ENCODE data around the gene LATS1.
A peak's percentile ranks its signal among the peaks of the same experiment; 100 is the strongest.
"Not testable (repeated sequence)": the region's sequence is repeated elsewhere in the genome, so short reads cannot be mapped to it uniquely, and the experiment has no call there.

The LATS1 gene

GRCh38 chr6:149751239-149751638 is 33.3 kb upstream of the LATS1 start:
- Histone ChIP-seq H4K20me1 (ENCODE audit: insufficient read depth, low read length) (peaks cover 26% of the 10 kb centered on the region; the same call in 1 of the 2 replicates), H3K4me1 (ENCODE audit: low read length) (peaks cover 10% of the 10 kb centered on the region), H3K9ac (ENCODE audit: low read length) (no peak overlapping the region), H3K4me2 (ENCODE audit: low read length) (0 out of 2 replicates have a peak overlapping the region, but pooled peaks have one; percentile 95), H3K27ac (ENCODE audit: low read length) (no peak overlapping the region), H3K79me2 (ENCODE audit: low read length) (peaks cover 68% of the 10 kb centered on the region), H3K27me3 (ENCODE audit: low read depth, low read length) (no peaks in the 10 kb centered on the region), H3K4me3 (ENCODE audit: low read length) (no peak overlapping the region), H3K36me3 (replicated peaks; ENCODE audit: low read depth, low read length) (no peaks in the 10 kb centered on the region), H3K9me3 (ENCODE audit: insufficient read depth, low read length) (no peaks in the 10 kb centered on the region), H2AFZ (ENCODE audit: low read depth, low read length) (no peak overlapping the region)
- TF ChIP-seq EZH2phosphoT487 (IDR thresholded peaks at IDR 0.05; ENCODE audit: low read depth) = no peak
- TF ChIP-seq CTCF (IDR thresholded peaks at IDR 0.05; ENCODE audit: low read depth, low read length) = no peak

- no peaks in the 10 kb centered on the region for H3K9me3 ChIP-seq (ENCODE audit: insufficient read depth, low read length)
Measured at GRCh38 chr6:149750136-149750609, 32.3 kb upstream of the LATS1 start.

GRCh38 chr6:149749594-149750135 is 31.8 kb upstream of the LATS1 start, which contains the start of gene PCMT1:
Gene PCMT1 (plus strand): TSS chr6:149749741. CDS start chr6:149749902, 161 bp downstream.
- Histone ChIP-seq H2AFZ (ENCODE audit: low read depth, low read length) (no peak within 1 kb of the TSS), H3K9ac (ENCODE audit: low read length) (peak within 1 kb of the TSS; percentile 93), H4K20me1 (ENCODE audit: insufficient read depth, low read length) (peaks cover 21% of the 10 kb centered on the region; the same call in 1 of the 2 replicates), H3K36me3 (replicated peaks; ENCODE audit: low read depth, low read length) (no peaks in the 10 kb centered on the region), H3K4me3 (ENCODE audit: low read length) (peak within 1 kb of the TSS; percentile 99), H3K79me2 (ENCODE audit: low read length) (peaks cover 68% of the 10 kb centered on the region), H3K27me3 (ENCODE audit: low read depth, low read length) (no peaks in the 10 kb centered on the region), H3K4me1 (ENCODE audit: low read length) (peaks cover 15% of the 10 kb centered on the region), H3K4me2 (ENCODE audit: low read length) (peak within 1 kb of the TSS; percentile 95), H3K9me3 (ENCODE audit: insufficient read depth, low read length) (no peaks in the 10 kb centered on the region), H3K27ac (ENCODE audit: low read length) (peak within 1 kb of the TSS; percentile 65)
- TF ChIP-seq EZH2phosphoT487 (IDR thresholded peaks at IDR 0.05; ENCODE audit: low read depth) (no peak), CTCF (IDR thresholded peaks at IDR 0.05; ENCODE audit: low read depth, low read length) (no peak)

More at GRCh38 chr6:149750136-149750609, 32.3 kb upstream of the LATS1 start:
- H4K20me1 ChIP-seq (ENCODE audit: insufficient read depth, low read length) = peaks cover 24% of the 10 kb centered on the region; the same call in 1 of the 2 replicates
- peaks cover 15% of the 10 kb centered on the region for H3K4me1 ChIP-seq (ENCODE audit: low read length)
- H3K27ac ChIP-seq (ENCODE audit: low read length) = peak overlapping the region; percentile 65
- no peak for TF ChIP-seq EZH2phosphoT487 (IDR thresholded peaks at IDR 0.05; ENCODE audit: low read depth)
- peak overlapping the region; percentile 99 for H3K4me3 ChIP-seq (ENCODE audit: low read length)
- no peaks in the 10 kb centered on the region for H3K27me3 ChIP-seq (ENCODE audit: low read depth, low read length)
- H3K36me3 ChIP-seq (replicated peaks; ENCODE audit: low read depth, low read length) = no peaks in the 10 kb centered on the region
- peaks cover 68% of the 10 kb centered on the region for H3K79me2 ChIP-seq (ENCODE audit: low read length)
- no peak overlapping the region for H2AFZ ChIP-seq (ENCODE audit: low read depth, low read length)
- peak overlapping the region; percentile 93 for H3K9ac ChIP-seq (ENCODE audit: low read length)
- H3K4me2 ChIP-seq (ENCODE audit: low read length) = peak overlapping the region; percentile 95

- Histone ChIP-seq H4K20me1 (ENCODE audit: insufficient read depth, low read length) (peaks cover 16% of the 10 kb centered on the region; the same call in 1 of the 2 replicates), H3K4me1 (ENCODE audit: low read length) (peaks cover 15% of the 10 kb centered on the region), H3K4me3 (ENCODE audit: low read length) (peak overlapping the region; percentile 99), H3K4me2 (ENCODE audit: low read length) (peak overlapping the region; percentile 63), H3K9ac (ENCODE audit: low read length) (peak overlapping the region; percentile 72), H3K79me2 (ENCODE audit: low read length) (peaks cover 68% of the 10 kb centered on the region), H3K27ac (ENCODE audit: low read length) (peak overlapping the region; percentile 63)
- not testable (repeated sequence) for H3K27me3 ChIP-seq (ENCODE audit: low read depth, low read length); H3K36me3 ChIP-seq (replicated peaks; ENCODE audit: low read depth, low read length); H2AFZ ChIP-seq (ENCODE audit: low read depth, low read length); H3K9me3 ChIP-seq (ENCODE audit: insufficient read depth, low read length)
Measured at GRCh38 chr6:149749082-149749593, 31.2 kb upstream of the LATS1 start.

Data from OCI-LY3 (cell line).